Middle frontal gyrus (tissue), 1 donor: ENCODE measurements around the gene KLK8.
"Not testable (repeated sequence)": the region's sequence is repeated elsewhere in the genome, so short reads cannot be mapped to it uniquely, and the experiment has no call there.

Source experiments
- DNase-seq: peaks from one replicate; pipeline ENCODE4 v3.0.0-alpha.2; 2015; ENCODE audit warnings: low spot score; ENCODE audit errors: extremely low spot score

KLK8 gene

GRCh38 chr19:50983625-50984292 lies 17.6 kb downstream of the KLK8 start, which contains the start of gene KLK7:
Gene KLK7 (minus strand): TSS chr19:50983917. CDS start chr19:50982399, 1,518 bp downstream.
- no peak for DNase-seq

DNA sequence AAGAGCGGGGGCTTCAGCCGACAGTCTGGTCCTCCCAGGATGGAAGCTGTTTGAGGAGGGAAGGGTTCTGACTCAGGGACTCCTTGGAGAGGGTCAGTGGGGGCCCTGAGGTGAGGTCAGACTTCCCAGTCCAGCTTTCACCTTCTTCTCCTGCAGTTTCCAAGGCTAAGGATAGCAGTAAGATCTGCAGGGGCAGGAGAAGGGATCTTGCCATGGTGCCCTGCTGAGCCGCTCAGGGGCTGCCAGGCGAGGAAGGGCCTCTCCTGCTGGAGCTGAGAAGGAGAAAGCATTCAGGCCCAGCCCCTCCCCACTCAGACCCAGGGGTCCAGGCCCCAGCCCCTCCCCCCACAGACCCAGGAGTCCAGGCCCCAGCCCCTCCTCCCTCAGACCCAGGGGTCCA lies 19.2 kb downstream of the KLK8 start:
- no peak for DNase-seq

DNA sequence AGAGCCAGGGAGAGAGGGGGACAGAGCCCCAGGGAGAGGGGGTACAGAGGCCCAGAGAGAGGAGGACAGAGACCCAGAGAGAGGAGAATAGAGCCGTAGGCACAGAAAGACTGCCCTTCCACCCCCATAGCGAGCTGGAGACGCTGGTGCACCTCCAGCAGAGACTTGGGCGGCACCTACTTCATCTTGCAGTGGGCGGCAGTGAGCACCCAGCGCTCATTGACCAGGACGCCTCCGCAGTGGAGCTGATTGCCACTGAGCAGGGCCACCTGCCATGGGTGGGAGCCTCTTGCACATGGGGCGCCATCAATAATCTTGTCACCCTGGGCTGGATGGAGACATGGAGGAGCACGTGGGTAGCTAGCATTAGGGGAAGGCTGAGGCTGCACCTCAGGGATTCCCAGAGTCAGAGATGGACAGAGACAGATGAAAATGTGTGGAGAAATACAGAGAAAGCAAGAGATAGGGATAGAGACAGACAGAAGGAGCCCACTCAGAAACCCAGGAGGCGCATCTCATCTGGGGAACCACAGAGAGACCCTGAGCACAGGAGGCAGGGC lies 19.7 kb downstream of the KLK8 start:
- no peak for DNase-seq

- DNase-seq: no peak
These were observed 21.2 kb downstream of the KLK8 start for GRCh38 chr19:50980208-50980607.

GRCh38 chr19:50979758-50980157 lies 21.6 kb downstream of the KLK8 start:
- no peak for DNase-seq

GRCh38 chr19:50978772-50979390 lies 22.5 kb downstream of the KLK8 start:
- no peak for DNase-seq

- no peak for DNase-seq
These were observed 23.8 kb downstream of the KLK8 start for GRCh38 chr19:50977626-50978025.

DNA sequence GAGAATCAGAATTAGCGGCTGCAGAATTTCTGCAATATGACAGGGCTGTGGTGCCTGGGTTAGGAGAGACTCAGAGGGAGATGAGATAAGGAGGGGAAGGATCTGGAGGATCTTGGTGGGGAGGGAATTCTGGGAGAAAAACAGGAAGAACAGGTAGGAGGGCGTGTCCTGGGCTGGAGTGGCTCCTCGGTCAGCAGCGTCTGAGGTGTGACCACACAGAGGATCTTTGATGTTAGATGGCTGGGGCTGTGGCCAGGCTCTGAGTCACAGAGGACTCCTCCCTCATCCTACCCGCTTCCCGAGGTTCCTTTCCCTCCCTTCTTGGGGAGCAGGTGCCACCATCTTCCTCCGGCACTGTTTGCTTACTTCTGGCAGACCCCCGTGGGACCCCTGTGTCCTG lies 25.6 kb downstream of the KLK8 start:
- no peak for DNase-seq

DNA sequence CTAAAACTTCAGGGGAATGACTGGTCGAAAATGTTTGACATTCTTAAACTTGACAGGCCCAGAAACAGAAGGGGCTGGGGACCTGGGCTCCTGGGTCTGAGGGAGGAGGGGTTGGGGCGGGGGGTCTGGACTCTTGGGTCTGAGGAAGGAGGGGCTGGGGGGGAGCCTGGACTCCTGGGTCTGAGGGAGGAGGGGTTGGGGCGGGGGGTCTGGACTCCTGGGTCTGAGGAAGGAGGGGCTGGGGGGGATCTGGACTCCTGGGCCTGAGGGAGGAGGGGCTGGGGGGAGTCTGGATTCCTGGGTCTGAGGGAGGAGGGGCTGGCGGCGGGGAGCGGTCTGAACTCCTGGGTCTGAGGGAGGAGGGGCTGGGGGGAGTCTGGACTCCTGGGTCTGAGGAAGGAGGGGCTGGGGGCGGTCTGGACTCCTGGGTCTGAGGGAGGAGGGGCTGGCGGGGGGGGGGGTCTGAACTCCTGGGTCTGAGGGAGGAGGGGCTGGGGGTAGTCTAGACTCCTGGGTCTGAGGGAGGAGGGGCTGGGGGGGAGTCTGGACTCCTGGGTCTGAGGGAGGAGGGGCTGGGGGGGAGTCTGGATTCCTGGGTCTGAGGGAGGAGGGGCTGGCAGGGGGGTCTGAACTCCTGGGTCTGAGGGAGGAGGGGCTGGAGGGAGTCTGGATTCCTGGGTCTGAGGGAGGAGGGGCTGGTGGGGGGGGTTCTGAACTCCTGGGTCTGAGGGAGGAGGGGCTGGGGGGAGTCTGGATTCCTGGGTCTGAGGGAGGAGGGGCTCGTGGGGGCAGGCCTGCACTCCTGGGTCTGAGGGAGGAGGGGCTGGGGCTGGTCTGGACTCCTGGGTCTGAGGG lies 26.5 kb downstream of the KLK8 start:
- DNase-seq: no peak

DNA sequence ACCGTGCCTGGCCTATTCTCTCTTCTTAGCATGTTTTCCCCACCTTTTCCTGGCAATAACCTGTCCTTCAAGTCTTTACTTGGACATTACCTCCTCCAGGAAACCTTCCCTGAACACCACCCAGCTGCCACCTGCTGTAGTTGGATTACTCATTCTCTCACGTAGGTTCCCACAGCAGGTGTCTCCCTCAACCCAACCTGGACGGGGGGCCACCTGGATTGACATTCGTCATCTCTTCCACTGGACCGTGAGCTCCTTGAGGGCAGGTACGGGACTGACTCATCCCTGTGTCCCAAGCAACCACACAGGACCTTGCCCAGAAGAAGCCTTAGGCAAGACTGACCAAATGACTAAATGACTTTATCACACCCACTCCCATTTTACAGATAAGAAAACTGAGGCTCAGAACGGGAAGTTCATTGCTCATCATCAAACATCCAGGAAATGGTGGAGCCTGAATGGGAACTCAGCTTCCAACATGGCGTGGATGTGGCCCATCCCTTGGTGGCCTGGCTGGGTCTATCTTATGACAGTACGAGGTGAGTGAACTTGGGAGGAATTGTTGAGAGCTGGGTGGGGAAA lies 28.5 kb downstream of the KLK8 start:
- DNase-seq: no peak

DNA sequence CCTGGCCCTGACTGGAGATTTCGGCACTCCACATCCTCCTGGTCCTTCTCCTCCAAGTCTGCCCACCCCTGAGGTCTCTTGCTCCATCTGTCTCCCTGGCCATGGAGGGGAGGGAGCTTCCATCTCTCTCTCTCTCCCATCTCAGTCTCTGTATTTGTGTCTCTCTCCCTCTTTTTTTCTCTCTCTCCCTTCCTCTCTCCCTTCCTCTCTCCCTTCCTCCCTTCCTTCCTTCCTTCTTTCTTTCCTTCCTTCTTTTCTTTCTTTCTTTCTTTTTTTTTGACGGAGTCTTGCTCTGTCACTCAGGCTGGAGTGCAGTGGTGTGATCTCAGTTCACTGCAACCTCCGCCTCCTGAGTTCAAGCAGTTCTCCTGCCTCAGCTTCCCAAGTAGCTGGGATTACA lies 31.6 kb downstream of the KLK8 start:
- not testable (repeated sequence) for DNase-seq

DNA sequence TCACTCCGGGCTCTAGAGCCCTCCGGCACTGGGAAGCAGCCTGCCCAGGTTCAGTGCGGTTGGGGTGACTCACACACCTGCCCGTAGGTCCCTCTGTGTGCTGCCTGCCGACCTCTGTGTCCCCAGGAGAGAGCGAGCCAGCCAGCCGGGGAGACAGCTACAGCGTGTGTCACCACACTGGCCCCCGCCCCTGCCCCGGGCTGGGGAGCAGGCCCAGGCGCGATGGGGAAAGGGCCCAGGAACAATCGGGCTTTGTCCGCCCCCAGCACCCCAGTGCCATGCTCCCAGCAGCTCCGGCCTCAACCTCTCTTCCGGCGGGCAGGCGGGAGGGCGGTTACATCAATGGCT lies 32.0 kb downstream of the KLK8 start, which contains the start of gene KLK6:
TSS of gene KLK6 (minus strand) at position 179 of the 348 bp plus-strand sequence. CDS start 1,487 bp downstream, outside the sequence.
- peak; percentile 56 for DNase-seq

DNA sequence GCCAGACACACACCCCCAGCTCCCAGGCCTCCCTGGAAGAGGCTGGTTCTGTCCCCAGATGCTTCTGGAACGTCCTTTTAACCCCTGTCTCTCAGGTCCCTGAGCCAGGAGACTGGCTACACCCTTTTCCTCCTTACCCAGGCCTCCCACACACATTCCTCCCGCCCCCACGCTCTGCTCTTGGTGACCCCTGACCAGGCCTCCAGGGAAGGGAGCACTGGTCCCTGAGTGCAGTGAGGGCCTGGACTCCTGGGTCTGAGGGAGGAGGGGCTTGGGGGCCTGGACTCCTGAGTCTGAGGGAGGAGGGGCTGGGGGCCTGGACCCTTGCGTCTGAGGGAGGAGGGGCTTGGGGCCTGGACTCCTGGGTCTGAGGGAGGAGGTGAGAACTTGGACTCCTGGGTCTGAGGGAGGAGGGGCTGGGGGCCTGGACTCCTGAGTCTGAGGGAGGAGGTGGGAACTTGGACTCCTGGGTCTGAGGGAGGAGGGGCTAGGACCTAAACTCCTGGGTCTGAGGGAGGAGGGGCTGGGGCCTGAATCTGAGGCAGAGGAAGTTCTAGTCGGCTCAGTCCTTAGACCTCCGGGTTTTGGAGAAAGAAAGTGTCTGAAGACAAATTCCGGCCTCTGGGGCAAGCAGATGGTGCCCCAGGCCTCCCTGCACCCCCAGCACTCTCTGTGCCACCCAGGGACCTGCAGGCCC lies 32.5 kb downstream of the KLK8 start:
- no peak for DNase-seq

GRCh38 chr19:50967929-50968715 lies 33.3 kb downstream of the KLK8 start:
- DNase-seq: no peak

DNA sequence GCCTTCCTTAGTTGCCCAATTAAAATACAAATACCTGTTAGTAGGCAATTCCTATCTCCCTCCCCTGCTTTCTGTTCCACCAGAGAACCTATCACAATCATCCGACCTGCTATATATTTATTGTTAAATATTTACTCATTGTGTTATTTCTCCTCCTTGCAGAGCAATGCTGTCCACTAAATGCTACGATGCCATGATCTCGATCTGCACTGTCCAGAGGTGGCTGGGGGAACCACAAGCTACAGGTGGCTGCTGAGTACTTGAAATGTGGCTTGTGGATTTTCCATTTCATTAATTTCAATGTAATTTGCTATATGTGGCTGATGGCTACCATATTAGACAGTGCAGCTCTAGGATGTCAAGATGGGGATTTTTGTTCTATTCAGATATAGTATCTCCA lies 37.1 kb downstream of the KLK8 start:
- no peak for DNase-seq

DNA sequence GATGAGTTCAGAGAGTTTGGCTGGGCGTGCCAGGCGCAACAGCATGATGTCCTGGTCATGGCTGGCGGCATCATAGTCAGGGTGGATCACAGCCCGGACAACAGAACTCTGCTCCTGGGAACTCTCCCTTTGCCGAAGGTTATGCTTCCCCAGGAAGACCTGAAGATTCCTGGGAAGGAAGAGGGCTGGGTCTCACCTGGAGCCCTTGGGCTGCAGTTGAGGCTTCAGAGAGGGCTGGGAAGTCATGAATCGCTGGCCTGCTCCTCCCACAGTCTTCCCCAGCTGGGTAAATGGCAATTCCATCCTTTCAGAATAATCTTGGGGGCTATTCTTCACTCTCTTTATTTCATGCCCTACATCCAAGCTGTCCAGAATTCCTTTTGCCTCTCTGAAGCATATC lies 38.0 kb downstream of the KLK8 start:
- DNase-seq: no peak

DNA sequence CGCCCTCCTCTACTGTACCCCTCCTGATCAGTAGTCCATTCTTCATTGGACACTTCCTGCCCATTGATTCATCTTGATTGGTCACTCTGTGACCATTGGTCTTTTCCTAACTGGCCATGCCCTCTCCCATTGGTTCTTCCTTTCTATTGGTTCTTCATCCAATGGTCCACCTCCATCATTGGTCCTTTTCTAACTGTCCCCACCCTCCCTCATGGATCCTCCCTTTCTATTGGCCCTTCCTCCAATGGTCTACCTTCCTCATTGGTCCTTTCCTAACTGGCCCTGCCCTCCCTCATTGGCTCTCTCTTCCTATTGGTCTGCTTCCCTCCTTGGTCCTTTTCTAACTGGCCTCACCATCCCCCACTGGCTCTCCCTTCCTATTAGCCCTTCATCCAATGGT lies 39.2 kb downstream of the KLK8 start:
- DNase-seq: no peak

GRCh38 chr19:50959731-50960500 lies 41.5 kb downstream of the KLK8 start:
- no peak for DNase-seq

DNA sequence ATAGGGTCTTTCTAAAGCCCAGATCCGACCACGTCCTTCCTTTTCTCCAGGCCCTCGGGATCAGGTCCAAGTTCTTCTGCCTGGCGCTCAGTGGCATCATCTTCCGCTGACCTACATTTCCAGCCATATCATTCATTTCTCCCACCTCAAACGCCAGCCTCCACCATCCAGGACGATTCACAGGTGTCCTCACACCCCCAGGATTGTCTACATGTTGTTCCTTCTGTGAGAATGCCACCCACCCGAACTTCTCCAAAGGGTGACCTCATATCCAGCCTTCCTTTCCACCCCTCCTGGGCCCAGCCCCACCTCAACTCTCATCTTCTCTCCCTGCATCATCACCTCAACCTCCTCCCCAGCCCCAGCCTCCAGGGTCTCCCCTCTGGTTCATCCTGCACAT lies 43.8 kb downstream of the KLK8 start:
- no peak for DNase-seq
